ENCODE results near the gene PLEKHM3. TPM values are rescaled to one million over a fixed set of nuclear protein-coding genes. Genes with fewer than 3 reads are reported as not detected.

Gene PLEKHM3
- polyA plus RNA-seq (2.2 to 2.9 TPM (median 2.9 TPM) in 3 replicates), polyA minus RNA-seq (8.1 to 12.1 TPM (median 11.2 TPM) in 3 replicates)
- polyA plus RNA-seq (2011; ENCODE audit: low read depth), result 2.2 TPM
- polyA plus RNA-seq (2011; cell fraction: cytosol; rRNA removed), result 2.1 and 3.5 TPM in 2 replicates
- 4.8 and 5.6 TPM in 2 replicates for polyA plus RNA-seq (2011; cell fraction: nucleus; rRNA removed)
- polyA plus RNA-seq (2012; ENCODE audit: low replicate concordance), result 2.3 and 4.0 TPM in 2 replicates
- polyA minus RNA-seq (2011; cell fraction: cytosol; rRNA and poly(A)+ RNA removed), result 5.8 TPM
- 7.5 and 16.1 TPM in 2 replicates for polyA minus RNA-seq (2011; cell fraction: nucleus; rRNA and poly(A)+ RNA removed)

GRCh38 chr2:208025037-208025813 lies at the start of gene PLEKHM3:
Gene PLEKHM3, minus strand, starts transcription at chr2:208025527. Its CDS starts 23,888 bp downstream, at chr2:208001639.
- peaks cover 8% of the 10 kb centered on the region for H3K4me1 ChIP-seq (ENCODE audit: control insufficient read depth, extremely low read depth, insufficient read depth, low read length)
- no peaks in the 10 kb centered on the region for H4K20me1 ChIP-seq (ENCODE audit: control insufficient read depth, extremely low read depth, insufficient read depth, low read length)
- dilution Hi-C loops (cut with MboI; ENCODE audit: extremely low pct_ligation_motif_present, low sequenced_read_pairs), result no loop called here
- DNase-seq (ENCODE audit: low read depth, low spot score), result no peak
- no peak for FAIRE-seq
- H3K9me1 ChIP-seq (ENCODE audit: control insufficient read depth, extremely low read depth, insufficient read depth, low read length), result no peaks in the 10 kb centered on the region
- peak within 1 kb of the TSS; percentile 79 to 100 (median 86) for H3K4me3 ChIP-seq (ENCODE audit: control insufficient read depth in 2 of 3, extremely low read depth in 1 of 3, insufficient read depth in 2 of 3, low read depth in 1 of 3, low read length in 3 of 3)
- peak within 1 kb of the TSS; percentile 90 for H2AFZ ChIP-seq (ENCODE audit: control insufficient read depth, low read length)
- peaks cover 10% of the 10 kb centered on the region for H3K79me2 ChIP-seq (ENCODE audit: control insufficient read depth, insufficient read depth, low read length)
- peak within 1 kb of the TSS; percentile 89 for H3K9ac ChIP-seq (ENCODE audit: control insufficient read depth, extremely low read depth, insufficient read depth, low read length)
- peak within 1 kb of the TSS; percentile 82 for H3K27ac ChIP-seq (ENCODE audit: control insufficient read depth, insufficient read depth, low read length)
- no peaks in the 10 kb centered on the region for H3K36me3 ChIP-seq (ENCODE audit: control insufficient read depth in 2 of 2, extremely low read depth in 1 of 2, insufficient read depth in 2 of 2, low read length in 2 of 2)
- H3K9me3 ChIP-seq (ENCODE audit: control insufficient read depth, low read depth, low read length), result no peaks in the 10 kb centered on the region
- no peaks in the 10 kb centered on the region for H3K27me3 ChIP-seq (ENCODE audit: control insufficient read depth, extremely low read depth, insufficient read depth, low read length)
- H3K4me2 ChIP-seq (ENCODE audit: control insufficient read depth, extremely low read depth, insufficient read depth, low read depth, low read length), result peak within 1 kb of the TSS; percentile 92
- TF ChIP-seq CTCF (optimal IDR thresholded peaks at IDR 0.05 in 1 of 3, IDR thresholded peaks at IDR 0.05 in 1 of 3, conservative IDR thresholded peaks at IDR 0.05 in 1 of 3; ENCODE audit: extremely low read depth in 1 of 3, insufficient read depth in 2 of 3, low read length in 3 of 3) (no peak), EZH2 (IDR thresholded peaks at IDR 0.05; ENCODE audit: low read length) (no peak)

- Histone ChIP-seq H3K9me1 (ENCODE audit: control insufficient read depth, extremely low read depth, insufficient read depth, low read length) (no peaks in the 10 kb centered on the region), H3K9me3 (ENCODE audit: control insufficient read depth, low read depth, low read length) (no peaks in the 10 kb centered on the region), H3K4me1 (ENCODE audit: control insufficient read depth, extremely low read depth, insufficient read depth, low read length) (no peaks in the 10 kb centered on the region), H3K4me3 (ENCODE audit: control insufficient read depth in 2 of 3, extremely low read depth in 1 of 3, insufficient read depth in 2 of 3, low read depth in 1 of 3, low read length in 3 of 3) (no peak overlapping the region), H3K27me3 (ENCODE audit: control insufficient read depth, extremely low read depth, insufficient read depth, low read length) (peaks cover 3% of the 10 kb centered on the region), H4K20me1 (ENCODE audit: control insufficient read depth, extremely low read depth, insufficient read depth, low read length) (no peaks in the 10 kb centered on the region), H3K36me3 (ENCODE audit: control insufficient read depth in 2 of 2, extremely low read depth in 1 of 2, insufficient read depth in 2 of 2, low read length in 2 of 2) (no peaks in the 10 kb centered on the region), H3K9ac (ENCODE audit: control insufficient read depth, extremely low read depth, insufficient read depth, low read length) (no peak overlapping the region), H3K79me2 (ENCODE audit: control insufficient read depth, insufficient read depth, low read length) (no peaks in the 10 kb centered on the region), H3K27ac (ENCODE audit: control insufficient read depth, insufficient read depth, low read length) (no peak overlapping the region), H3K4me2 (ENCODE audit: control insufficient read depth, extremely low read depth, insufficient read depth, low read depth, low read length) (no peak overlapping the region), H2AFZ (ENCODE audit: control insufficient read depth, low read length) (no peak overlapping the region)
- FAIRE-seq (no peak), DNase-seq (ENCODE audit: low read depth, low spot score) (no peak)
- dilution Hi-C loops (cut with MboI; ENCODE audit: extremely low pct_ligation_motif_present, low sequenced_read_pairs), result loop anchor here (25.0 kb wide), 1 partner anchor 312 kb away; the partner anchor contains the start of gene FZD5
- TF ChIP-seq CTCF (optimal IDR thresholded peaks at IDR 0.05 in 1 of 3, IDR thresholded peaks at IDR 0.05 in 1 of 3, conservative IDR thresholded peaks at IDR 0.05 in 1 of 3; ENCODE audit: extremely low read depth in 1 of 3, insufficient read depth in 2 of 3, low read length in 3 of 3), result no peak
- no peak for TF ChIP-seq EZH2 (IDR thresholded peaks at IDR 0.05; ENCODE audit: low read length)
These were observed 49.5 kb upstream of the PLEKHM3 start for GRCh38 chr2:208074610-208075356.

Data from keratinocyte (primary cell).